Keratinocyte (primary cell): ENCODE data around the gene OARD1. TPM values are rescaled to one million over a fixed set of nuclear protein-coding genes. Genes with fewer than 3 reads are reported as not detected.

Source experiments
- DNase-seq: peaks from one replicate; pipeline ENCODE4 v3.0.0-alpha.2; 2011; ENCODE audit warnings: low read depth, missing footprints, low spot score
- FAIRE-seq: peaks from 2 replicates; lab custom pipeline; 2011; peaks lifted over from hg19 to GRCh38; lab: Jason Lieb, UNC
- H2AFZ ChIP-seq: 2 replicates; pipeline ENCODE4 v1.6.0; 2012; ENCODE audit warnings: low read length, control low read depth, inconsistent platforms; ENCODE audit not compliant: control insufficient read depth
- H3K27ac ChIP-seq: 2 replicates; pipeline ENCODE4 v1.5.1; 2011; ENCODE audit warnings: low read length; ENCODE audit not compliant: control insufficient read depth, insufficient read depth
- H3K27me3 ChIP-seq: 3 replicates; pipeline ENCODE4 v1.6.0; 2011; ENCODE audit warnings: low read length; ENCODE audit not compliant: control insufficient read depth, insufficient read depth; ENCODE audit errors: extremely low read depth
- H3K36me3 ChIP-seq, 2 experiments: 2 replicates in 1 of 2; 3 replicates in 1 of 2; pipeline ENCODE4 v1.5.1; 2011; ENCODE audit warnings: low read length in 2 of 2, mild to moderate bottlenecking in 1 of 2; ENCODE audit not compliant: control insufficient read depth in 2 of 2, insufficient read depth in 2 of 2; ENCODE audit errors: extremely low read depth in 1 of 2
- H3K4me1 ChIP-seq: 3 replicates; pipeline ENCODE4 v1.5.1; 2011; ENCODE audit warnings: low read length; ENCODE audit not compliant: control insufficient read depth, insufficient read depth; ENCODE audit errors: extremely low read depth
- H3K4me2 ChIP-seq: 3 replicates; pipeline ENCODE4 v1.6.0; 2011; ENCODE audit warnings: low read depth, low read length; ENCODE audit not compliant: control insufficient read depth, insufficient read depth; ENCODE audit errors: extremely low read depth
- H3K4me3 ChIP-seq, 3 experiments: fragments of 200-600 bp in 1 of 3; sonication (generic) in 1 of 3; 2 replicates in 2 of 3; 3 replicates in 1 of 3; pipeline ENCODE4 v1.5.1; 2011 to 2016; ENCODE audit warnings: low read length in 3 of 3, mild to moderate bottlenecking in 3 of 3, control low read depth in 2 of 3, inconsistent platforms in 1 of 3, low read depth in 1 of 3, mixed read lengths in 1 of 3, mixed run types in 1 of 3, moderate library complexity in 1 of 3; ENCODE audit not compliant: control insufficient read depth in 2 of 3, insufficient read depth in 2 of 3; ENCODE audit errors: extremely low read depth in 1 of 3
- H3K79me2 ChIP-seq: 2 replicates; pipeline ENCODE4 v1.6.0; 2012; ENCODE audit warnings: low read length; ENCODE audit not compliant: control insufficient read depth, insufficient read depth
- H3K9ac ChIP-seq: 3 replicates; pipeline ENCODE4 v1.6.0; 2011; ENCODE audit warnings: low read length; ENCODE audit not compliant: control insufficient read depth, insufficient read depth; ENCODE audit errors: extremely low read depth
- H3K9me1 ChIP-seq: 3 replicates; pipeline ENCODE4 v1.6.0; 2011; ENCODE audit warnings: low read length; ENCODE audit not compliant: control insufficient read depth, insufficient read depth; ENCODE audit errors: extremely low read depth
- H3K9me3 ChIP-seq: 2 replicates; pipeline ENCODE4 v1.5.1; 2012; ENCODE audit warnings: low read depth, low read length; ENCODE audit not compliant: control insufficient read depth
- H4K20me1 ChIP-seq: 3 replicates; pipeline ENCODE4 v1.6.0; 2011; ENCODE audit warnings: low read length; ENCODE audit not compliant: control insufficient read depth, insufficient read depth; ENCODE audit errors: extremely low read depth
- EZH2 ChIP-seq: IDR thresholded peaks from one replicate; pipeline ENCODE4 v1.6.1; 2012; ENCODE audit warnings: inconsistent platforms, mild to moderate bottlenecking, low read length, moderate library complexity
- dilution Hi-C: fragments of 300-500 bp; cut with MboI; formaldehyde crosslinking; loops from one replicate; pipeline ENCODE4 v1.7.0; 2020; ENCODE audit warnings: low sequenced_read_pairs; ENCODE audit not compliant: extremely low pct_ligation_motif_present
- polyA plus RNA-seq, 5 experiments: library from polyadenylated mRNA; depleted of rRNA in 3 of 5; stranded (reverse) in 3 of 5; stranded (forward) in 1 of 5; unstranded in 1 of 5; fragments of >200 nt; gene quantifications; 1 replicate in 1 of 5; 2 replicates in 3 of 5; 3 replicates in 1 of 5; pipeline versions ENCODE4 v1.2.1 to v1.2.3, GENCODE V29; 2011 to 2012; ENCODE audit warnings: missing spikeins in 2 of 5, low read depth in 1 of 5, low replicate concordance in 1 of 5
- TF ChIP-seq, protein P1 (sequence below), 3 experiments: IDR thresholded peaks in 1 of 3; conservative IDR thresholded peaks in 1 of 3; optimal IDR thresholded peaks in 1 of 3; 2 replicates in 2 of 3; 3 replicates in 1 of 3; pipeline versions ENCODE3 to v1.5.1; 2011; ENCODE audit warnings: low read length in 3 of 3, mild to moderate bottlenecking in 3 of 3, moderate library complexity in 2 of 3, control low read depth in 1 of 3, inconsistent platforms in 1 of 3; ENCODE audit not compliant: insufficient read depth in 2 of 3; ENCODE audit errors: extremely low read depth in 1 of 3

OARD1 gene
- polyA plus RNA-seq, 1 donor (not counting 4 experiments of a cell fraction or from before 2014, with no cell fraction given), result 20.3 TPM

DNA sequence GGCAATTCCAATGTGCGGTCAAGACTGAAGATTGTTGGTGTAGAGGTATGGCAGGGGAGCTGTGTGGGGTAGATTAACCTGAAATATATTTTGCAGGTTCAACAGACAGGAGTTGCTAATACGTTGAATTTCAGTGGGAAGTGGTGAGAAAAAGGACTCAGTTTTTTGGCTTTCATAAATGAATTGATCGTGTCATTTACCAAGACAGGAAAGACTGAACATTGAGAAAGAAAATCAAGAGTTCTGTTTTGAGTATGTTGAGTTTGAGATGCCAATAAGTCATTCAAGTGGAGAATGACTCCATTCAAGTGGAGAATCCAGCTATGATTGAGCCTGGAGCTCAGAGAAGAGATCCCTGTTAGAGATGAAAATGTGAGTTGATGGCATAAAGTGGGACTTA is 31.7 kb upstream of the OARD1 start:
- dilution Hi-C loops, result no loop called here

DNA sequence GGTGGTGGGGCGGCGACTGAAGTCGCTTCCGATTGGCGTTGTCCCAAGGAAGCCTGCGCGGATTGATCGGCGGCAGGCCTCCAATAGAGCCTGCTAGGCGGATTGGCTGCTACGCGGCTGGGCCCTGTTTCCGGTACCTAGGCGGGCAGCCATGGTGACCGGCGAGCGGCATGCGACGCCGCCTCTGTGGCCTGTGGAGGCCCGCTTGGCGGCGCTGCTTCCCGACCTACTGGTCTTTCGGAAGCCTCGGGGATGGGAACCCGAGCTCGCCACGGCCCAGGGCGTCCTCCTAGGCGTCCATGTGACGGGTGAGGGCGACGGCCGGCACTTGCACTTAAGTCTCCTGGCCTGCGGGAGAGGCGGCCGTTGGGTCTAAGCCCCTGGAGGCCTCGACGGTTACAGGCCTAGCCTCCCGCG is 28.7 kb upstream of the OARD1 start:
- TF ChIP-seq EZH2, result no peak
- TF ChIP-seq, protein P1, sequence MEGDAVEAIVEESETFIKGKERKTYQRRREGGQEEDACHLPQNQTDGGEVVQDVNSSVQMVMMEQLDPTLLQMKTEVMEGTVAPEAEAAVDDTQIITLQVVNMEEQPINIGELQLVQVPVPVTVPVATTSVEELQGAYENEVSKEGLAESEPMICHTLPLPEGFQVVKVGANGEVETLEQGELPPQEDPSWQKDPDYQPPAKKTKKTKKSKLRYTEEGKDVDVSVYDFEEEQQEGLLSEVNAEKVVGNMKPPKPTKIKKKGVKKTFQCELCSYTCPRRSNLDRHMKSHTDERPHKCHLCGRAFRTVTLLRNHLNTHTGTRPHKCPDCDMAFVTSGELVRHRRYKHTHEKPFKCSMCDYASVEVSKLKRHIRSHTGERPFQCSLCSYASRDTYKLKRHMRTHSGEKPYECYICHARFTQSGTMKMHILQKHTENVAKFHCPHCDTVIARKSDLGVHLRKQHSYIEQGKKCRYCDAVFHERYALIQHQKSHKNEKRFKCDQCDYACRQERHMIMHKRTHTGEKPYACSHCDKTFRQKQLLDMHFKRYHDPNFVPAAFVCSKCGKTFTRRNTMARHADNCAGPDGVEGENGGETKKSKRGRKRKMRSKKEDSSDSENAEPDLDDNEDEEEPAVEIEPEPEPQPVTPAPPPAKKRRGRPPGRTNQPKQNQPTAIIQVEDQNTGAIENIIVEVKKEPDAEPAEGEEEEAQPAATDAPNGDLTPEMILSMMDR (optimal IDR thresholded peaks at IDR 0.05 in 1 of 3, IDR thresholded peaks at IDR 0.05 in 1 of 3, conservative IDR thresholded peaks at IDR 0.05 in 1 of 3; ENCODE audit: extremely low read depth in 1 of 3, insufficient read depth in 2 of 3, low read length in 3 of 3), result no peak
- Histone ChIP-seq H3K4me2 (no peak overlapping the region), H2AFZ (no peak overlapping the region), H3K4me1 (peaks cover 13% of the 10 kb centered on the region), H3K9me3 (no peaks in the 10 kb centered on the region), H3K36me3 (peaks cover 10 to 25% of the 10 kb centered on the region in 2 experiments), H3K79me2 (no peaks in the 10 kb centered on the region), H3K27me3 (no peaks in the 10 kb centered on the region), H3K4me3 (no peak overlapping the region), H4K20me1 (no peaks in the 10 kb centered on the region), H3K9ac (no peak overlapping the region), H3K9me1 (no peaks in the 10 kb centered on the region), H3K27ac (no peak overlapping the region)
- DNase-seq (no peak), FAIRE-seq (no peak)
- dilution Hi-C loops, result no loop called here

More for the DNA sequence above, 31.7 kb upstream of the OARD1 start:
- Histone ChIP-seq H3K4me1 (no peaks in the 10 kb centered on the region), H3K9me1 (no peaks in the 10 kb centered on the region), H3K27ac (no peak overlapping the region), H3K79me2 (no peaks in the 10 kb centered on the region), H4K20me1 (no peaks in the 10 kb centered on the region), H3K36me3 (peaks cover 2 to 6% of the 10 kb centered on the region in 2 experiments), H3K27me3 (no peaks in the 10 kb centered on the region), H3K4me2 (no peak overlapping the region), H2AFZ (no peak overlapping the region), H3K9ac (no peak overlapping the region), H3K4me3 (no peak overlapping the region), H3K9me3 (no peaks in the 10 kb centered on the region)
- FAIRE-seq, result no peak
- TF ChIP-seq, protein P1 (optimal IDR thresholded peaks at IDR 0.05 in 1 of 3, IDR thresholded peaks at IDR 0.05 in 1 of 3, conservative IDR thresholded peaks at IDR 0.05 in 1 of 3; ENCODE audit: extremely low read depth in 1 of 3, insufficient read depth in 2 of 3, low read length in 3 of 3), result no peak
- no peak for DNase-seq
